Sigmoid colon (tissue), 7 donors: Measurements from ENCODE around the gene MYL4. TPM values are rescaled to one million over a fixed set of nuclear protein-coding genes. Genes with fewer than 3 reads are reported as not detected.

ENCODE experiments used
- DNase-seq: peaks from one replicate; pipeline ENCODE4 v3.0.0-alpha.2; 2019
- H3K27ac ChIP-seq, 4 donors: fragments of 200-600 bp; sonication (generic); one replicate each; pipeline ENCODE4 v1.5.1; 2016 to 2019; ENCODE audit warnings: mild to moderate bottlenecking in 1 of 4
- H3K27me3 ChIP-seq, 3 donors: fragments of 200-600 bp; sonication (generic); one replicate each; pipeline ENCODE4 v1.5.1; 2019; ENCODE audit warnings: mild to moderate bottlenecking in 1 of 3
- H3K36me3 ChIP-seq, 4 donors: fragments of 200-600 bp; sonication (generic); one replicate each; pipeline ENCODE4 v1.5.1; 2016 to 2019
- H3K4me1 ChIP-seq, 4 donors: fragments of 200-600 bp; sonication (generic); one replicate each; pipeline ENCODE4 v1.5.1; 2017 to 2019
- H3K4me3 ChIP-seq, 4 donors: fragments of 200-600 bp; sonication (generic); one replicate each; pipeline ENCODE4 v1.5.1; 2017 to 2019; ENCODE audit warnings: mild to moderate bottlenecking in 2 of 4, moderate library complexity in 1 of 4
- H3K9me3 ChIP-seq, 4 donors: fragments of 200-600 bp in 3 of 4; sonication (generic) in 3 of 4; one replicate each; pipeline versions ENCODE4 v1.5.1 to v1.6.1; 2013 to 2019
- EP300 ChIP-seq, 4 donors: sonication (generic); formaldehyde crosslinking; IDR thresholded peaks; one replicate each; pipeline ENCODE4 v1.6.1; 2017; ENCODE audit warnings: antibody characterized with exemption in 4 of 4
- POLR2A ChIP-seq, 2 donors: fragments of 450-650 bp; IDR thresholded peaks; one replicate each; pipeline ENCODE4 v1.6.1; 2016; ENCODE audit warnings: antibody characterized with exemption in 2 of 2, mild to moderate bottlenecking in 2 of 2, moderate library complexity in 2 of 2
- POLR2AphosphoS5 ChIP-seq, 4 donors: sonication (generic); formaldehyde crosslinking; IDR thresholded peaks; one replicate each; pipeline ENCODE4 v1.6.1; 2017; ENCODE audit warnings: antibody characterized with exemption in 4 of 4
- WGBS, 2 donors: extraction: QIAGEN DNeasy Blood & Tissue Kit; methylation state at CpG; one replicate each; pipeline ENCODE4 v1.1.7; 2013; 5-methylcytosine and 5-hydroxymethylcytosine counted together
- intact Hi-C: fragments of 100-400 bp; cut with DNase I; formaldehyde crosslinking; loops from one replicate; pipeline ENCODE4 v1.15.1; 2023
- polyA plus RNA-seq, 3 donors: library from polyadenylated mRNA; stranded (reverse); fragments of 200-250 nt; gene quantifications; one replicate each; pipeline ENCODE4 v1.2.3, GENCODE V29; 2013
- total RNA-seq, 4 donors: library from RNA; depleted of rRNA; stranded (reverse); fragments of >200 nt; gene quantifications; one replicate each; pipeline ENCODE4 v1.1.0, GENCODE V29; 2016
- TF ChIP-seq, protein P1 (sequence below), 4 experiments: fragments of 450-650 bp in 3 of 4; fragments of 200-600 bp in 1 of 4; IDR thresholded peaks; one replicate each; pipeline ENCODE4 v1.5.1; 2016 to 2019; ENCODE audit warnings: antibody characterized with exemption in 4 of 4, mild to moderate bottlenecking in 3 of 4, moderate library complexity in 2 of 4
- donor health status: healthy with polysubstance abuse.
- donor health status: Bipolar disorder and iron deficiency.
- donor health status: healthy.

Gene MYL4
- total and polyA plus RNA-seq, 7 donors, result 0.31 to 2.8 (median 1.1) TPM; not detected in 4

DNA sequence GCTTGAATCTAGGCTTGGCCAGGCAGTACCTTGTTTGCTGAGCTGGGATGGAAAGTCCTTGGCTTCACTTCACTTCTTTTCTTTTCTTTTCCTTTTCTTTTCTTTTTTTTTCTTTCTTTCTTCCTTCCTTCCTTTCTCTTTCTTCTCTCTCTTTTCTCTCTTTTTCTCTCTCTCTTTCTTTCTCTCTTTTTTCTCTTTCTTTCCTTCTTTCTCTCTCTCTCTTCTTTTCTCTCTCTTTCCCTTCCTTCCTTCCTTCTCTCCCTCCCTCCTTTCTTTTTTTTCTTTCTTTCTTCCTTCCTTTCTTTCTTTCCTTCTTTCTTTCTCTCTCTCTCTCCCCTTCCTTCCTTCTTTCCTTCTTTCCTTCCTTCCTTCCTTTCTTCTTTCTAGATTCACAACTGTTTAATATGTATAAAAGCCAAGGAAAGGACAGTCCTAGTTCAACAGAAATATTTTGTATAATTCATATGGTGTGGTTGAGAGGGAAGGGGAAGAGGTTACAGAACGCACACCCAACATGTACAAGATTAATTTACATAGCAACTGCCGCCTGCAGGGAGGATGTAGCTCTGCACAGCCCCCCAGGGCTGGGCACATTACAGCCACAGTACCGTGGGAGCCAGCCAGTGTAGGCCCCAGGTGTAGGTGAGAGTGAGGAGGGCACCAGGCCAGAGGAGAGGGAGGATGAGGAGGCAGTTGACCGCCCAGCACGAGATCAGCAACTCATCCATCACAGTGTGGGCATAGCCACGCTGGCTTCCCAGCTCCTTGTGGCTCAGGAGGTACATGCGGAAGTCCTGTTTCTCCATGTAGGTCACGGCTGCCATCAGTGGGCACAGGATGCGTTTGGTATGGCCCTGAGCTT lies 34.8 kb downstream of the MYL4 start:
- H3K36me3 ChIP-seq, result no peaks in the 10 kb centered on the region
- H3K4me1 ChIP-seq, result peaks cover 0 to 17% (median 12%) of the 10 kb centered on the region in 4 donors
- 82 to 89% methylated on average over 9 of the region's 9 CpGs for WGBS, 2 donors
- no peak overlapping the region for H3K27ac ChIP-seq
- no peak overlapping the region for H3K4me3 ChIP-seq
- H3K9me3 ChIP-seq, result no peaks in the 10 kb centered on the region
- no peaks in the 10 kb centered on the region for H3K27me3 ChIP-seq
- TF ChIP-seq, protein P1, sequence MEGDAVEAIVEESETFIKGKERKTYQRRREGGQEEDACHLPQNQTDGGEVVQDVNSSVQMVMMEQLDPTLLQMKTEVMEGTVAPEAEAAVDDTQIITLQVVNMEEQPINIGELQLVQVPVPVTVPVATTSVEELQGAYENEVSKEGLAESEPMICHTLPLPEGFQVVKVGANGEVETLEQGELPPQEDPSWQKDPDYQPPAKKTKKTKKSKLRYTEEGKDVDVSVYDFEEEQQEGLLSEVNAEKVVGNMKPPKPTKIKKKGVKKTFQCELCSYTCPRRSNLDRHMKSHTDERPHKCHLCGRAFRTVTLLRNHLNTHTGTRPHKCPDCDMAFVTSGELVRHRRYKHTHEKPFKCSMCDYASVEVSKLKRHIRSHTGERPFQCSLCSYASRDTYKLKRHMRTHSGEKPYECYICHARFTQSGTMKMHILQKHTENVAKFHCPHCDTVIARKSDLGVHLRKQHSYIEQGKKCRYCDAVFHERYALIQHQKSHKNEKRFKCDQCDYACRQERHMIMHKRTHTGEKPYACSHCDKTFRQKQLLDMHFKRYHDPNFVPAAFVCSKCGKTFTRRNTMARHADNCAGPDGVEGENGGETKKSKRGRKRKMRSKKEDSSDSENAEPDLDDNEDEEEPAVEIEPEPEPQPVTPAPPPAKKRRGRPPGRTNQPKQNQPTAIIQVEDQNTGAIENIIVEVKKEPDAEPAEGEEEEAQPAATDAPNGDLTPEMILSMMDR (IDR thresholded peaks at IDR 0.05), result no peak
- TF ChIP-seq EP300 (IDR thresholded peaks at IDR 0.05), result no peak
- TF ChIP-seq POLR2A (IDR thresholded peaks at IDR 0.05), result no peak
- no peak for TF ChIP-seq POLR2AphosphoS5 (IDR thresholded peaks at IDR 0.05)
- DNase-seq, result no peak
- intact Hi-C loops, result no loop called here

- DNase-seq, result no peak
- Histone ChIP-seq H3K27ac (no peak overlapping the region), H3K4me3 (no peak overlapping the region), H3K27me3 (no peaks in the 10 kb centered on the region), H3K36me3 (no peaks in the 10 kb centered on the region), H3K4me1 (peaks cover 0 to 11% (median 9%) of the 10 kb centered on the region in 4 donors), H3K9me3 (no peaks in the 10 kb centered on the region)
- WGBS, 2 donors, result 92 to 93% methylated on average over 2 of the region's 2 CpGs
- intact Hi-C loops, result no loop called here
- no peak for TF ChIP-seq POLR2AphosphoS5 (IDR thresholded peaks at IDR 0.05)
- TF ChIP-seq, protein P1 (IDR thresholded peaks at IDR 0.05), result no peak
- no peak for TF ChIP-seq EP300 (IDR thresholded peaks at IDR 0.05)
- no peak for TF ChIP-seq POLR2A (IDR thresholded peaks at IDR 0.05)
These were observed 35.5 kb downstream of the MYL4 start for GRCh38 chr17:47244697-47245096.

DNA sequence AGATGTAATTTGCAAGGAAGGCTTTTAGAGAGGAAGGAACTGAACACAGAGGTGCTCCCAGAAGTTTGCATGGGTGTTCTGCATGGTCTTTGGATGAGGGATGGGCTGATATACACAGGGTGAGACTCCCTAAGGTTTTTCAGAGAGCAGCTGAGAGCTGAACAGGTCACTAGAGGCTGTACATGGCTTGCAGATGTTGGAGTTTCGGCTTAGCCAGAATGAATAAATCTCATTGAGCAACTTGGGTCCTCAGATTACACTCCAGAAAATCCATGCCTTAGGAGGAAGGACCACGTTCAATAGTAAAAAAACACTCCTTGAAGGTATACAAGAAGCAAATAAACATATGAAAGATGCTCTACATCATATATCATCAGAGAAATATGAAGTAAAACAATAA lies 37.0 kb downstream of the MYL4 start:
- no peaks in the 10 kb centered on the region for H3K36me3 ChIP-seq
- H3K4me1 ChIP-seq, result no peaks in the 10 kb centered on the region
- H3K27ac ChIP-seq, result peak overlapping the region in 1 of 4 donors; percentile 15
- no peaks in the 10 kb centered on the region for H3K27me3 ChIP-seq
- intact Hi-C loops, result no loop called here
- no peak overlapping the region for H3K4me3 ChIP-seq
- H3K9me3 ChIP-seq, result no peaks in the 10 kb centered on the region
- no peak for TF ChIP-seq POLR2A (IDR thresholded peaks at IDR 0.05)
- no peak for TF ChIP-seq POLR2AphosphoS5 (IDR thresholded peaks at IDR 0.05)
- no peak for TF ChIP-seq EP300 (IDR thresholded peaks at IDR 0.05)
- TF ChIP-seq, protein P1 (IDR thresholded peaks at IDR 0.05), result no peak
- no peak for DNase-seq
- WGBS, 2 donors, result 81 to 83% methylated on average over 2 of the region's 2 CpGs

- TF ChIP-seq POLR2A (IDR thresholded peaks at IDR 0.05) (no peak), POLR2AphosphoS5 (IDR thresholded peaks at IDR 0.05) (no peak), EP300 (IDR thresholded peaks at IDR 0.05) (no peak)
- TF ChIP-seq, protein P1 (IDR thresholded peaks at IDR 0.05), result no peak
- no peaks in the 10 kb centered on the region for H3K27me3 ChIP-seq
- intact Hi-C loops, result no loop called here
These were observed 41.7 kb downstream of the MYL4 start for GRCh38 chr17:47250855-47251254.

More at GRCh38 chr17:47250855-47251254, 41.7 kb downstream of the MYL4 start:
- no peaks in the 10 kb centered on the region for H3K36me3 ChIP-seq
- H3K9me3 ChIP-seq, result no peaks in the 10 kb centered on the region
- H3K4me3 ChIP-seq, result no peak overlapping the region
- DNase-seq, result no peak
- 70 to 91% methylated on average over 2 of the region's 2 CpGs for WGBS, 2 donors
- H3K4me1 ChIP-seq, result peaks cover 0 to 20% (median 17%) of the 10 kb centered on the region in 4 donors
- no peak overlapping the region for H3K27ac ChIP-seq
